CD8-positive, alpha-beta memory T cell (primary cell): Measurements from ENCODE around the gene CENPS. TPM values are rescaled to one million over a fixed set of nuclear protein-coding genes. Genes with fewer than 3 reads are reported as not detected.
"Not testable (repeated sequence)": the region's sequence is repeated elsewhere in the genome, so short reads cannot be mapped to it uniquely, and the experiment has no call there.

Experiments
- CTCF ChIA-PET: fragments of 350-600 bp; sonication (Branson Sonifier 250); formaldehyde crosslinking; loops from one replicate; lab custom pipeline; 2021; ENCODE audit warnings: antibody characterized with exemption; lab: Charles Lee
- POLR2A ChIA-PET: fragments of 350-600 bp; sonication (Branson Sonifier 250); formaldehyde crosslinking; loops from one replicate; lab custom pipeline; 2021; ENCODE audit warnings: antibody characterized with exemption; lab: Charles Lee
- DNase-seq, 5 donors: peaks; one replicate each; pipeline versions ENCODE4 v3.0.0 to v3.0.0-alpha.2; 2020 to 2022; ENCODE audit warnings: mixed read lengths in 1 of 5
- H3K27ac ChIP-seq: one replicate; pipeline ENCODE4 v1.7.0; 2013; ENCODE audit warnings: low read depth, mild to moderate bottlenecking, low read length, moderate library complexity
- H3K27me3 ChIP-seq: 2 replicates; pipeline ENCODE4 v1.7.0; 2013; ENCODE audit warnings: low read length, mild to moderate bottlenecking; ENCODE audit not compliant: insufficient read depth, poor library complexity, severe bottlenecking
- H3K36me3 ChIP-seq: 2 replicates; pipeline ENCODE4 v1.7.0; 2013; ENCODE audit warnings: mild to moderate bottlenecking, low read length, moderate library complexity; ENCODE audit not compliant: insufficient read depth
- H3K4me1 ChIP-seq: 2 replicates; pipeline ENCODE4 v1.7.0; 2013; ENCODE audit warnings: mild to moderate bottlenecking, low read length, moderate library complexity; ENCODE audit not compliant: insufficient read depth
- H3K4me3 ChIP-seq: 2 replicates; pipeline ENCODE4 v1.7.0; 2013; ENCODE audit warnings: mild to moderate bottlenecking, low read length
- H3K9me3 ChIP-seq: 2 replicates; pipeline ENCODE4 v1.7.0; 2013; ENCODE audit warnings: mild to moderate bottlenecking, low read length
- H3K27ac Mint-ChIP-seq, 8 donors: one replicate each; pipeline ENCODE4 v1.8.0; 2020 to 2021; ENCODE audit warnings: mixed read lengths in 8 of 8, mild to moderate bottlenecking in 6 of 8, inconsistent platforms in 3 of 8, moderate library complexity in 3 of 8
- H3K27me3 Mint-ChIP-seq, 2 donors: one replicate each; pipeline ENCODE4 v1.8.0; 2020 to 2021; ENCODE audit warnings: mixed read lengths in 2 of 2, mild to moderate bottlenecking in 1 of 2, moderate library complexity in 1 of 2
- H3K36me3 Mint-ChIP-seq, 3 donors: one replicate each; pipeline ENCODE4 v1.8.0; 2020 to 2021; ENCODE audit warnings: mixed read lengths in 3 of 3, inconsistent platforms in 1 of 3, mild to moderate bottlenecking in 1 of 3
- H3K4me1 Mint-ChIP-seq, 3 donors: one replicate each; pipeline ENCODE4 v1.8.0; 2020 to 2021; ENCODE audit warnings: mixed read lengths in 3 of 3, inconsistent platforms in 1 of 3, mild to moderate bottlenecking in 1 of 3
- H3K4me3 Mint-ChIP-seq, 7 donors: one replicate each; pipeline ENCODE4 v1.8.0; 2020 to 2021; ENCODE audit warnings: mixed read lengths in 7 of 7, mild to moderate bottlenecking in 6 of 7, moderate library complexity in 4 of 7, inconsistent platforms in 2 of 7
- H3K9me3 Mint-ChIP-seq, 5 donors: one replicate each; pipeline ENCODE4 v1.8.0; 2020 to 2022; ENCODE audit warnings: mixed read lengths in 5 of 5, mild to moderate bottlenecking in 3 of 5, moderate library complexity in 2 of 5, inconsistent platforms in 1 of 5
- polyA plus RNA-seq: library from polyadenylated mRNA; unstranded; fragments of 300-500 nt; fragmentation: Illumina TruSeq; gene quantifications from one replicate; pipeline ENCODE4 v1.2.3, GENCODE V29; 2021
- total RNA-seq, 2 experiments: library from RNA; stranded (reverse); gene quantifications; one replicate each; pipeline ENCODE4 v1.2.3, GENCODE V29; 2021

Gene CENPS
- total and polyA plus RNA-seq, 3 experiments from 2014 or later: 9.7 to 32.2 (median 32.2) TPM

DNA sequence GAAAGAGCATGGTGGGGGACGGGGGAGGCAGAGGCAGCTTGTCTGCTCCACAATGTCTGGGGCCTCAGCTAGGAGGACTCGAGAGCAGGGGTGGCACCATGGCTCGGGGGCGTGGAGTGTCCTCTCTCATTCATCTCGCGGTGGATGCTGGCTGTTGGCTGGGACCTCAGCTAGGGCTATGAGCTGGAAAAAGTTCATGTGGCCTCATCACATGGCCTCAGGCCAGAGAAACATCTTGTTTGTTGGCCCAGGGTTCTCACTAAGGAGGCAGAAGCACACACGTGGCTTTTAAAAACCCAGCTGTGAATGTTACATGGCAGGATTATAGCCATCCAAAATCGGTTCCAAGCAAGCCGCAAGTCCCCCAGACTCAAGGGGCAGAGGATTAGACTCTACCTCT lies 6.2 kb upstream of the CENPS start:
- Mint-ChIP-seq H3K27me3 (peaks cover 0 to 1% of the 10 kb centered on the region in 2 donors), H3K27ac (no peak overlapping the region), H3K9me3 (no peaks in the 10 kb centered on the region), H3K36me3 (peaks cover 0 to 21% (median 13%) of the 10 kb centered on the region in 3 donors), H3K4me3 (no peak overlapping the region), H3K4me1 (peaks cover 2 to 6% (median 4%) of the 10 kb centered on the region in 3 donors)
- Histone ChIP-seq H3K4me1 (peaks cover under 1% of the 10 kb centered on the region), H3K27me3 (no peaks in the 10 kb centered on the region), H3K9me3 (no peaks in the 10 kb centered on the region), H3K27ac (no peak overlapping the region), H3K4me3 (no peak overlapping the region), H3K36me3 (no peaks in the 10 kb centered on the region)
- POLR2A ChIA-PET: no interaction called here
- CTCF ChIA-PET: interaction anchor here (0.5 to 1.4 kb wide), 3 partner anchors 30 to 550 kb away, joined by 3 read pairs; no protein-coding TSS in a partner anchor
- DNase-seq: no peak

DNA sequence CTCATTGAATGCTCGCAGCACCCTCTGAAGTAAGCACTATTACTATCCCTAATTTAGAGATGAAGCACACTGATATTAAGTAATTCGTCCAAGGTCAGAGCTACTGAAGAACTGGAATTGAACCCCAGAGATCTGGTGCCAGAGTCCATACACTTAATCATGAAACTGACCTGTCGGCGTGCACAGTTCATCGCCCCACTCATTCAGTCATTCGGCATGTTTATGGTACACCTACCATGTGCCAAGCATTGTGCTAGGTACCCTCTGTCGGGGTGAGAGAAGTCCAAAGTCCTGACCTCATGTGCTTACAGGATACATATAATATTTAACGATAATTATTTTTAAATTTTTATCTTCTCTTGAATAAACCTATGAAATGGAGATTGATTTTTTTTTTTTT lies 5.6 kb upstream of the CENPS start:
- Mint-ChIP-seq H3K9me3 (no peaks in the 10 kb centered on the region), H3K27ac (no peak overlapping the region), H3K36me3 (peaks cover 0 to 15% (median 7%) of the 10 kb centered on the region in 3 donors), H3K4me3 (no peak overlapping the region), H3K4me1 (peaks cover 2 to 10% (median 5%) of the 10 kb centered on the region in 3 donors), H3K27me3 (peaks cover 0 to 1% of the 10 kb centered on the region in 2 donors)
- no peak overlapping the region for H3K27ac ChIP-seq
- H3K4me3 ChIP-seq: no peak overlapping the region
- no peaks in the 10 kb centered on the region for H3K9me3 ChIP-seq
- DNase-seq: no peak
- no peaks in the 10 kb centered on the region for H3K36me3 ChIP-seq
- no peaks in the 10 kb centered on the region for H3K27me3 ChIP-seq
- peaks cover 7% of the 10 kb centered on the region for H3K4me1 ChIP-seq
- ChIA-PET POLR2A (no interaction called here), CTCF (interaction anchor here (0.6 to 1.4 kb wide), 2 partner anchors 74 to 550 kb away, joined by 3 read pairs; no protein-coding TSS in a partner anchor)

DNA sequence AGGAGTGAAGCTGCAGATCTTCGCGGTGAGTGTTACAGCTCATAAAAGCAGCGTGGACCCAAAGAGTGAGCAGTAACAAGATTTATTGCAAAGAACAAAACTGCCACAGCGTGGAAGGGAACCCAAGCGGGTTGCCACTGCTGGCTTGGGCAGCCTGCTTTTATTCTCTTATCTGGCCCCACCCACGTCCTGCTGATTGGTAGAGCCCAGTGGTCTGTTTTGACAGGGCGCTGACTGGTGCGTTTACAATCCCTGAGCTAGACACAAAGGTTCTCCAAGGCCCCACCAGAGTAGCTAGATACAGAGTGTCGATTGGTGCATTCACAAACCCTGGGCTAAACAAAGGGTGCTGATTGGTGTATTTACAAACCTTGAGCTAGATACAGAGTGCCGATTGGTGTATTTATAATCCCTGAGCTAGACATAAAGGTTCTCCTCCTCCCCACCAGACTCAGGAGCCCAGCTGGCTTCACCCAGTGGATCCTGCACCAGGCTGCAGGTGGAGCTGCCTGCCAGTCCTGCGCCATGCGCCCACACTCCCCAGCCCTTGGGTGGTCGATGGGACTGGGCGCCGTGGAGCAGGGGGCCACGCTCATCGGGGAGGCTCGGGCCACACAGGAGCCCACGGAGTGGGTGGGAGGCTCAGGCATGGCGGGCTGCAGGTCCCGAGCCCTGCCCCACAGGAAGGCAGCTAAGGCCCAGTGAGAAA lies 4.3 kb upstream of the CENPS start:
- H3K27ac ChIP-seq: not testable (repeated sequence)

GRCh38 chr1:10426535-10426848 lies 3.7 kb upstream of the CENPS start:
- H3K27me3 Mint-ChIP-seq, H3K9me3 ChIP-seq, H3K4me3 Mint-ChIP-seq, H3K4me3 ChIP-seq, H3K36me3 Mint-ChIP-seq, H3K9me3 Mint-ChIP-seq, POLR2A ChIA-PET, H3K27me3 ChIP-seq, H3K27ac Mint-ChIP-seq, H3K27ac ChIP-seq, DNase-seq, H3K36me3 ChIP-seq: not testable (repeated sequence)
- CTCF ChIA-PET: interaction anchor here (1.0 kb wide), 1 partner anchor 216 kb away, joined by 3 read pairs; the partner anchor contains the start of gene KIF1B
- peaks cover 15 to 25% (median 20%) of the 10 kb centered on the region in 3 donors for H3K4me1 Mint-ChIP-seq
- H3K4me1 ChIP-seq: peaks cover 18% of the 10 kb centered on the region

More for the DNA sequence above, 4.3 kb upstream of the CENPS start:
- H3K27me3 ChIP-seq, H3K9me3 ChIP-seq, H3K27me3 Mint-ChIP-seq, H3K27ac Mint-ChIP-seq, H3K36me3 Mint-ChIP-seq, H3K4me3 Mint-ChIP-seq, DNase-seq, H3K9me3 Mint-ChIP-seq, POLR2A ChIA-PET, H3K36me3 ChIP-seq, H3K4me3 ChIP-seq: not testable (repeated sequence)
- CTCF ChIA-PET: interaction anchor here (1.0 kb wide), 2 partner anchors 10 to 215 kb away, joined by 3 read pairs; partner anchors contain the start of gene KIF1B
- H3K4me1 ChIP-seq: peaks cover 13% of the 10 kb centered on the region
- H3K4me1 Mint-ChIP-seq: peaks cover 10 to 19% (median 15%) of the 10 kb centered on the region in 3 donors

GRCh38 chr1:10428984-10429383 lies 1.2 kb upstream of the CENPS start:
- no peak for DNase-seq
- Mint-ChIP-seq H3K4me3 (peak overlapping the region in 5 of 7 donors; percentile 66 to 93 (median 88)), H3K36me3 (peaks cover 0 to 3% (median 0%) of the 10 kb centered on the region in 3 donors), H3K27me3 (peaks cover 0 to 1% of the 10 kb centered on the region in 2 donors), H3K9me3 (no peaks in the 10 kb centered on the region), H3K4me1 (peaks cover 15 to 33% (median 21%) of the 10 kb centered on the region in 3 donors), H3K27ac (peak overlapping the region in 2 of 8 donors; percentile 7 to 83)
- H3K4me3 ChIP-seq: no peak overlapping the region
- H3K4me1 ChIP-seq: peaks cover 18% of the 10 kb centered on the region
- H3K36me3 ChIP-seq: no peaks in the 10 kb centered on the region
- POLR2A ChIA-PET: no interaction called here
- CTCF ChIA-PET: interaction anchor here (0.6 to 3.6 kb wide), 13 partner anchors 11 to 1001 kb away, joined by 3 to 37 read pairs (median 3); partner anchors contain the start of genes KIF1B and PGD
- no peaks in the 10 kb centered on the region for H3K27me3 ChIP-seq
- H3K27ac ChIP-seq: no peak overlapping the region
- no peaks in the 10 kb centered on the region for H3K9me3 ChIP-seq

DNA sequence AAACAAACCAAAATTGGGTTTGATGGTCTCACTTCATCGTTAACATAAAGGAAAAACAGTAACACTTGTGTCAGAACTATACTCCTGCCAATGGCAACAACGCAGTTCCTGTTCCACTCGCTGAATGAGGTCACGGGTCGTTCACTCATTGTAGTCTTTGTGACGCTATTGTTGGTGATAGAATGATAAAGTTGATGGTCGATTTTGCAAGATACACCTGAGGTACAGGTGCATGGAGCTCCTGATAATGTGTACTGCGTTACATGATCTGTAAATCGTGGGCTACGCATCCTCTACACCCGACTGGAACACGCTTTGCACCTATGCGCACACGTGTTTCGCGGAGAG lies 391 bp upstream of the CENPS start:
- peak overlapping the region; percentile 82 for H3K4me3 ChIP-seq
- Mint-ChIP-seq H3K27me3 (peaks cover 0 to 1% of the 10 kb centered on the region in 2 donors), H3K4me1 (peaks cover 15 to 33% (median 21%) of the 10 kb centered on the region in 3 donors), H3K4me3 (peak overlapping the region; percentile 83 to 96 (median 89)), H3K27ac (peak overlapping the region; percentile 83 to 95 (median 90)), H3K9me3 (no peaks in the 10 kb centered on the region), H3K36me3 (peaks cover 0 to 3% (median 0%) of the 10 kb centered on the region in 3 donors)
- no peaks in the 10 kb centered on the region for H3K9me3 ChIP-seq
- peak in 1 of 5 donors; percentile 1 for DNase-seq
- H3K36me3 ChIP-seq: no peaks in the 10 kb centered on the region
- POLR2A ChIA-PET: interaction anchor here (0.6 to 0.7 kb wide), 2 partner anchors 23 to 1288 kb away, joined by 4 to 7 read pairs; no protein-coding TSS in a partner anchor
- CTCF ChIA-PET: interaction anchor here (0.6 to 3.6 kb wide), 25 partner anchors 9 to 1002 kb away, joined by 3 to 37 read pairs (median 3); partner anchors contain the start of genes KIF1B and PGD
- H3K4me1 ChIP-seq: peaks cover 18% of the 10 kb centered on the region
- H3K27me3 ChIP-seq: no peaks in the 10 kb centered on the region
- H3K27ac ChIP-seq: peak overlapping the region; percentile 82

DNA sequence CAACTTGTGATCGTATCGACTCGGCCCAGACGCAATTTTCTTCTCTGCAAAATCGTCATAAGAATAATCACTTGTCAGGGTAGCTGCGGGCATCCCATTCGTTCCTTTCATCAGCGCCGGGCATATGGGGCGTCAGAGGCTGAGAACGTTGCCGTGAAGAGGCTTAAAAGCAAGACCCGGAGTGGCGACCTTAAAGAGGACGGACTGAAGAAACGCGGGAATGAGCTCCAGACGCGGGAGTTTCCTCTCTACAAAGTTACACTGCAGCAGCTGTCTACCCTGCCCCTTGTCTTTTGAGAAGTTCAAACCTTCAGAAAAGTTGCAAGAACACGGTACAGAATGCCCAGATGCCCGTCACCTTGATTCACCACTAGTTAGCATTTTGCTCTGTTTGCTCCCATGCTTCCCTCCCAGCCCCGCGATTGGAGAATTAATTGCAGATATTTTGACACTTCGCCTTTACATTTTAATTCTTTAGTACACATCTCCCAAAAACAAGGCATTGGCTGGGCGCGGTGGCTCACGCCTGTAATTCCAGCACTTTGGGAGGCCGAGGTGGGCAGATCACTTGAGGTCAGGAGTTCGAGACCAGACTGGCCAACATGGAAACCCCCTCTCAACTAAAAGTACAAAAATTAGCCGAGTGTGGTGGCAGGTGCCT lies 967 bp downstream of the CENPS start:
- Mint-ChIP-seq H3K9me3 (no peaks in the 10 kb centered on the region), H3K27ac (peak overlapping the region; percentile 83 to 95 (median 90)), H3K36me3 (peaks cover 0 to 3% (median 0%) of the 10 kb centered on the region in 3 donors), H3K4me1 (peaks cover 15 to 33% (median 21%) of the 10 kb centered on the region in 3 donors), H3K4me3 (peak overlapping the region; percentile 83 to 96 (median 89)), H3K27me3 (peaks cover 0 to 1% of the 10 kb centered on the region in 2 donors)
- ChIA-PET CTCF (interaction anchor here (1.2 to 3.0 kb wide), 7 partner anchors 29 to 481 kb away, joined by 3 to 37 read pairs (median 5); partner anchors contain the start of gene KIF1B), POLR2A (interaction anchor here (0.6 kb wide), 1 partner anchor 25 kb away, joined by 3 read pairs; no protein-coding TSS in a partner anchor)
- peaks cover 18% of the 10 kb centered on the region for H3K4me1 ChIP-seq
- peak in 1 of 5 donors; percentile 5 for DNase-seq
- no peaks in the 10 kb centered on the region for H3K27me3 ChIP-seq
- peak overlapping the region; percentile 82 for H3K4me3 ChIP-seq
- no peaks in the 10 kb centered on the region for H3K9me3 ChIP-seq
- H3K27ac ChIP-seq: peak overlapping the region; percentile 82
- no peaks in the 10 kb centered on the region for H3K36me3 ChIP-seq
